Brain pericyte (primary cell): ENCODE data around the gene NIBAN1.
"Not testable (repeated sequence)": the region's sequence is repeated elsewhere in the genome, so short reads cannot be mapped to it uniquely, and the experiment has no call there.

ENCODE experiments used
- DNase-seq: peaks from one replicate; pipeline ENCODE4 v3.0.0-alpha.2; 2012; ENCODE audit warnings: low read depth, low spot score

Gene NIBAN1

GRCh38 chr1:184974056-184974836, at the start of gene NIBAN1:
NIBAN1 (minus strand) TSS chr1:184974508; CDS start chr1:184974356, 152 bp downstream.
- no peak for DNase-seq

- DNase-seq, result no peak
These were observed 43.7 kb upstream of the NIBAN1 start for GRCh38 chr1:185017966-185018365.

- peak; percentile 7 for DNase-seq
These were observed 43.0 kb upstream of the NIBAN1 start for GRCh38 chr1:185017338-185017737.

- DNase-seq, result no peak
These were observed 42.6 kb upstream of the NIBAN1 start for GRCh38 chr1:185016880-185017279.

GRCh38 chr1:185015631-185016030, 41.3 kb upstream of the NIBAN1 start:
- DNase-seq, result no peak

GRCh38 chr1:185014941-185015340, 40.6 kb upstream of the NIBAN1 start:
- no peak for DNase-seq

- DNase-seq, result no peak
These were observed 36.1 kb upstream of the NIBAN1 start for GRCh38 chr1:185010361-185010760.

- no peak for DNase-seq
These were observed 34.5 kb upstream of the NIBAN1 start for GRCh38 chr1:185008838-185009237.

GRCh38 chr1:185001312-185001880, 27.1 kb upstream of the NIBAN1 start:
- DNase-seq, result not testable (repeated sequence)

GRCh38 chr1:184999974-185000373, 25.7 kb upstream of the NIBAN1 start:
- DNase-seq, result not testable (repeated sequence)

GRCh38 chr1:184994301-184994700, 20.0 kb upstream of the NIBAN1 start:
- no peak for DNase-seq

GRCh38 chr1:184992271-184992670, 18.0 kb upstream of the NIBAN1 start:
- no peak for DNase-seq

GRCh38 chr1:184990204-184990603, 15.9 kb upstream of the NIBAN1 start:
- no peak for DNase-seq

- DNase-seq, result no peak
These were observed 14.2 kb upstream of the NIBAN1 start for GRCh38 chr1:184988506-184988905.

GRCh38 chr1:184987696-184988095, 13.4 kb upstream of the NIBAN1 start:
- DNase-seq, result no peak

- no peak for DNase-seq
These were observed 11.9 kb upstream of the NIBAN1 start for GRCh38 chr1:184986250-184986649.

- no peak for DNase-seq
These were observed 8.0 kb upstream of the NIBAN1 start for GRCh38 chr1:184982002-184982954.

- no peak for DNase-seq
These were observed 6.4 kb upstream of the NIBAN1 start for GRCh38 chr1:184980726-184981125.

- DNase-seq, result no peak
These were observed 1.0 kb upstream of the NIBAN1 start for GRCh38 chr1:184975208-184975870.

GRCh38 chr1:184974837-184975115, 468 bp upstream of the NIBAN1 start:
- no peak for DNase-seq

GRCh38 chr1:184973272-184974055, 844 bp downstream of the NIBAN1 start:
- no peak for DNase-seq
